Calu3 (cell line): Measurements from ENCODE around the gene IL17C. TPM values are rescaled to one million over a fixed set of nuclear protein-coding genes. Genes with fewer than 3 reads are reported as not detected.
A peak's percentile ranks its signal among the peaks of the same experiment; 100 is the strongest.

Experiments
- BruUV-seq: library from RNA; stranded (reverse); fragments of 400-500 nt; replicated peaks from 2 replicates; lab custom pipeline; 2021; lab: Mats Ljungman, UMichigan
- CTCF ChIA-PET: fragments of 300-600 bp; sonication (Branson Sonifier 250); formaldehyde crosslinking; loops from one replicate; lab custom pipeline; 2022; ENCODE audit warnings: antibody characterized with exemption; lab: Charles Lee
- DNase-seq: peaks from one replicate; pipeline ENCODE4 v3.0.0; 2022
- H3K27ac Mint-ChIP-seq: one replicate; pipeline ENCODE4 v1.8.0; 2022; ENCODE audit warnings: mixed read lengths; ENCODE audit not compliant: unreplicated experiment
- H3K27me3 Mint-ChIP-seq: one replicate; pipeline ENCODE4 v1.8.0; 2022; ENCODE audit warnings: mixed read lengths; ENCODE audit not compliant: unreplicated experiment
- H3K36me3 Mint-ChIP-seq: one replicate; pipeline ENCODE4 v1.8.0; 2022; ENCODE audit warnings: mild to moderate bottlenecking, moderate library complexity, mixed read lengths; ENCODE audit not compliant: insufficient read depth, unreplicated experiment
- H3K4me1 Mint-ChIP-seq: one replicate; pipeline ENCODE4 v1.8.0; 2022; ENCODE audit warnings: mild to moderate bottlenecking, low read depth, mixed read lengths; ENCODE audit not compliant: unreplicated experiment
- H3K4me3 Mint-ChIP-seq: one replicate; pipeline ENCODE4 v1.8.0; 2022; ENCODE audit warnings: mild to moderate bottlenecking, low read depth, moderate library complexity, mixed read lengths; ENCODE audit not compliant: unreplicated experiment
- H3K9me3 Mint-ChIP-seq: one replicate; pipeline ENCODE4 v1.8.0; 2022; ENCODE audit warnings: low read depth, mixed read lengths; ENCODE audit not compliant: unreplicated experiment
- intact Hi-C: fragments of 100-400 bp; cut with micrococcal nuclease; formaldehyde crosslinking; loops from one replicate; pipeline ENCODE4 v1.10.0; 2022; ENCODE audit not compliant: unreplicated experiment
- total RNA-seq: library from RNA; stranded (reverse); gene quantifications from 2 replicates; pipeline ENCODE4 v1.2.3, GENCODE V29; 2022
- TF ChIP-seq, protein P1 (sequence below): fragments of 200-600 bp; IDR thresholded peaks from one replicate; pipeline ENCODE4 v1.8.0; 2022; ENCODE audit warnings: antibody characterized with exemption; ENCODE audit not compliant: unreplicated experiment

The IL17C gene
- total RNA-seq, 1 experiment from 2014 or later: not detected

DNA sequence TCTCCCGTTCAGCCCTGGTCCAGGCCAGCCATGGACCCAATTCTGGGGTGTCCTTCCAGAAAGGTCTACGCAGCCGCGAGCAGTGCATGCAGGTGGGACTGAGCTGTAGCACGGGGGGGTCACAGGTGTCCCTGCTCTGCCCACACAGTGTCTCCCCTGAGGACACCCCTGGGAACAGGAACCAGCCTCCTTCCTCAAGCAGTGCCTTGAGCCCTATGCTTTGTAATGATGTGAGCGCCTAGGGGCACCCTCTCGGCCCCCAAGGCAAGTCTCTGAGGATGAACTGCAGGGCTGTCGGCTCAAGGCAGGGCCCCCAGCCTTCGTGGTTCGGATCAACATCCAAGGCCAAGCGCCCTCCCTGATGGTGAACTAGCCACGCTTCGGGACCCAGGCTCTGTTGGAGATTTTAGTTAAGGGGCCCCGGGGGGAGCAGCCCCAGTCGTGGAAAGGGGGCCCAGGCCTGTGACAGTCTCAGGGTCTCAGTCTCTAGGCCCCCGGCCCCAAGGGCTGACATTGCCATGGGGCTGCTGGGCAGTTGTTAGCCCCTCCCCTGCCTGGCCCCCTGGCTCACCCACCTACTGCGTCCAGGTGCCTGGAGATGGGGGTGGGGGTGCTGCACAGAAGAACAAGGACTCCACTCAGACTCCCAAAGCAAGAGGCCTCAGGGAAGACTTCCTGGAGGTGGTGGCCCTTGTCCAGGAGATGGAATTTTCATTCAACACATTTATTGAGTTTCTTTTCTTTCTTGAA is 2.3 kb downstream of the IL17C start:
- Mint-ChIP-seq H3K4me3 (peak overlapping the region; percentile 54), H3K4me1 (peaks cover 21% of the 10 kb centered on the region), H3K36me3 (peaks cover 76% of the 10 kb centered on the region), H3K9me3 (no peaks in the 10 kb centered on the region), H3K27me3 (peaks cover 42% of the 10 kb centered on the region), H3K27ac (peak overlapping the region; percentile 67)
- intact Hi-C loops: no loop called here
- no TSS peak for BruUV-seq
- DNase-seq: peak; percentile 27
- TF ChIP-seq, protein P1, sequence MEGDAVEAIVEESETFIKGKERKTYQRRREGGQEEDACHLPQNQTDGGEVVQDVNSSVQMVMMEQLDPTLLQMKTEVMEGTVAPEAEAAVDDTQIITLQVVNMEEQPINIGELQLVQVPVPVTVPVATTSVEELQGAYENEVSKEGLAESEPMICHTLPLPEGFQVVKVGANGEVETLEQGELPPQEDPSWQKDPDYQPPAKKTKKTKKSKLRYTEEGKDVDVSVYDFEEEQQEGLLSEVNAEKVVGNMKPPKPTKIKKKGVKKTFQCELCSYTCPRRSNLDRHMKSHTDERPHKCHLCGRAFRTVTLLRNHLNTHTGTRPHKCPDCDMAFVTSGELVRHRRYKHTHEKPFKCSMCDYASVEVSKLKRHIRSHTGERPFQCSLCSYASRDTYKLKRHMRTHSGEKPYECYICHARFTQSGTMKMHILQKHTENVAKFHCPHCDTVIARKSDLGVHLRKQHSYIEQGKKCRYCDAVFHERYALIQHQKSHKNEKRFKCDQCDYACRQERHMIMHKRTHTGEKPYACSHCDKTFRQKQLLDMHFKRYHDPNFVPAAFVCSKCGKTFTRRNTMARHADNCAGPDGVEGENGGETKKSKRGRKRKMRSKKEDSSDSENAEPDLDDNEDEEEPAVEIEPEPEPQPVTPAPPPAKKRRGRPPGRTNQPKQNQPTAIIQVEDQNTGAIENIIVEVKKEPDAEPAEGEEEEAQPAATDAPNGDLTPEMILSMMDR: no peak
- CTCF ChIA-PET: interaction anchor here (0.7 kb wide), 1 partner anchor 544 kb away, joined by 3 read pairs; no protein-coding TSS in a partner anchor

DNA sequence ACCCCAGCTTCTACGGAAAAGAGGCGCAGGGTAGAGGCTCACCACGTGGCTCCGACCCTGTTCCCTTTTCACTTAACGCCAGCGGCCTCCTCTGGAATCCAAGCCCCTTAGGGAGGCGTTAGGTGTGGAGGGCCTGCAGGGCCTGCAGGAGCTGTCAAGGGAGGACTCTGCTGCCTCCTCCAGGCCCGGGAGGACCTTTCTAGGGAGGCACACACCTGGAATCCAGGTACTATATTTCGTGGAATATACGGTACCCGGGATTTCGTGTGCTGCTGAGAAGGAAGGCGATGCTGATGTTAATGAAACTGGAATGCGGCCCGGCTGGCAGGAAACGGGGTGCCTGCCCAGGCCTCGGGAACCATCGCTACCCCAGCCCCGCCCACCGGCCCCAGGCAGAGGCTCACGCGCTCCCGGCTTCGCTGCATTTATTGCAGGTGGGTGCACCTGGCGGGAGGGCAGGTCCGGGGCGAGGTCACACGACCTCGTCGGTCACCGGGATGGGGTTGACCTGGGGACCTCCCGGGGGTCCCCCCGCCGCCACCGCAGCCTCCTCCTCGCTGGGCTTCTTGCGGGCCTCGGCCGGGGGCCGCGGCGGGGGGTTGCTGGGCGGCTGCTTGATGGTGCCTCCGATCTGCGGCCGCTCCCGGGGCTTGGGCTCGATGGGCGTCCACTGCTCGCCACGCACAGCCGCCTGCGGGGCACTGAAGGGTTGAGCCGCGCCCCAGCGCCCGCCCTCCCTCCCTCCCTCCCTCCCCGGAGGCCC is 4.7 kb downstream of the IL17C start:
- Mint-ChIP-seq H3K27me3 (peaks cover 28% of the 10 kb centered on the region), H3K36me3 (peaks cover 92% of the 10 kb centered on the region), H3K4me3 (no peak overlapping the region), H3K27ac (no peak overlapping the region), H3K4me1 (peaks cover 17% of the 10 kb centered on the region), H3K9me3 (no peaks in the 10 kb centered on the region)
- no peak for DNase-seq
- CTCF ChIA-PET: no interaction called here
- no TSS peak for BruUV-seq
- intact Hi-C loops: no loop called here
- TF ChIP-seq, protein P1: no peak

DNA sequence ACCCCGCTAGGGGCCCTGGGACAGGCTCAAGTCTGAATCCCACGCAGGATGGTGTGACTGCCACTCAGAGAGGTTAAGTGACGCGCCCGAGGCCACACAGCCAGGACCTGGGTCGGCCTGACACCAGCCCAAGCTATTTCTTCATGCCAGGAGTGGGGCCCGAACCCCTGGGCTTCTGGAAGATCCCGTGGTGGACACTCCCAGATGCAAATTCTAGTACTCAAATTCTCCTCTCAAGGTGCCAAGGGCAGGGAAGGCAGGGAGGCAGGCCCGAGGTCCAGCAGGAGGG is 5.2 kb downstream of the IL17C start:
- no peaks in the 10 kb centered on the region for H3K9me3 Mint-ChIP-seq
- TF ChIP-seq, protein P1: no peak
- H3K36me3 Mint-ChIP-seq: peaks cover 92% of the 10 kb centered on the region
- BruUV-seq: no TSS peak
- H3K27me3 Mint-ChIP-seq: peaks cover 22% of the 10 kb centered on the region
- CTCF ChIA-PET: no interaction called here
- intact Hi-C loops: no loop called here
- H3K4me3 Mint-ChIP-seq: no peak overlapping the region
- peaks cover 12% of the 10 kb centered on the region for H3K4me1 Mint-ChIP-seq
- no peak for DNase-seq
- H3K27ac Mint-ChIP-seq: no peak overlapping the region

DNA sequence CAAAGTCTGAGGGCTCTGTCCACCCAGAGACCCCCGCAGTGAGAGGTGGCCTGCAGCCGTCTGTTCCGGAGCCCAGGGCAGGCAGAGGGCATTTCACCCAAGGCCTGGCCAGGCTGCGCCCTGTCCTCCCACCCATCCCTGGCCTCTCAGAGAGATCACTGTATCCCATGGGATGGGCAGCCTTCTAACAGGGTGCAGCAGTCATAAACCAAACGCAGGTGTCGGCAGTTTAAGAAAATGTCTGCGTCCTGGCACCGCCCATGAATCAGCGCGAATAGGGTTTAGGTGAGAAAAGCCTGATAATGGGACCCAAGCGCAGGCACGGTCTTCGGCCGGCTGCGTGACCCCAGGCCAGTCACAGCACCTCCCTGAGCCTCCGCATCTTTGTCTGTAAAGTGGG is 7.1 kb downstream of the IL17C start:
- DNase-seq: no peak
- no TSS peak for BruUV-seq
- peaks cover 12% of the 10 kb centered on the region for H3K4me1 Mint-ChIP-seq
- H3K9me3 Mint-ChIP-seq: no peaks in the 10 kb centered on the region
- H3K27ac Mint-ChIP-seq: peak overlapping the region; percentile 18
- H3K36me3 Mint-ChIP-seq: peaks cover 97% of the 10 kb centered on the region
- CTCF ChIA-PET: no interaction called here
- TF ChIP-seq, protein P1: no peak
- no peak overlapping the region for H3K4me3 Mint-ChIP-seq
- intact Hi-C loops: no loop called here
- H3K27me3 Mint-ChIP-seq: peaks cover 7% of the 10 kb centered on the region
